ENCODE data around the gene LCN9.

Gene LCN9

GRCh38 chr9:135699440-135699839, 36.3 kb downstream of the LCN9 start, which contains the start of gene SOHLH1:
SOHLH1 (minus strand) TSS chr9:135699481; CDS start chr9:135699467, 14 bp downstream.
- H3K4me3 ChIP-seq (ENCODE audit: low read depth, low read length) = no peak within 1 kb of the TSS
- H3K9me3 ChIP-seq (ENCODE audit: control insufficient read depth, insufficient read depth, low read length) = no peaks in the 10 kb centered on the region
- peaks cover 22% of the 10 kb centered on the region for H3K27me3 ChIP-seq (ENCODE audit: control insufficient read depth, insufficient read depth, low read length)
- no peak within 1 kb of the TSS for H3K9ac ChIP-seq (ENCODE audit: low read depth, low read length)
- H3K36me3 ChIP-seq (ENCODE audit: control insufficient read depth, insufficient read depth, low read length) = no peaks in the 10 kb centered on the region
- no peaks in the 10 kb centered on the region for H3K4me1 ChIP-seq (ENCODE audit: control insufficient read depth, insufficient read depth, low read length)
- H3K27ac ChIP-seq (ENCODE audit: low read depth, low read length) = no peak within 1 kb of the TSS

- no peak overlapping the region for H3K9ac ChIP-seq (ENCODE audit: low read depth, low read length)
- H3K4me3 ChIP-seq (ENCODE audit: low read depth, low read length) = no peak overlapping the region
- no peaks in the 10 kb centered on the region for H3K36me3 ChIP-seq (ENCODE audit: control insufficient read depth, insufficient read depth, low read length)
- H3K4me1 ChIP-seq (ENCODE audit: control insufficient read depth, insufficient read depth, low read length) = no peaks in the 10 kb centered on the region
- H3K27ac ChIP-seq (ENCODE audit: low read depth, low read length) = no peak overlapping the region
- H3K9me3 ChIP-seq (ENCODE audit: control insufficient read depth, insufficient read depth, low read length) = no peaks in the 10 kb centered on the region
- peaks cover 22% of the 10 kb centered on the region for H3K27me3 ChIP-seq (ENCODE audit: control insufficient read depth, insufficient read depth, low read length)
These were observed 37.4 kb downstream of the LCN9 start for GRCh38 chr9:135700525-135700924.

GRCh38 chr9:135701067-135701958, 38.2 kb downstream of the LCN9 start:
- Histone ChIP-seq H3K27me3 (ENCODE audit: control insufficient read depth, insufficient read depth, low read length) (peaks cover 22% of the 10 kb centered on the region), H3K4me1 (ENCODE audit: control insufficient read depth, insufficient read depth, low read length) (no peaks in the 10 kb centered on the region), H3K36me3 (ENCODE audit: control insufficient read depth, insufficient read depth, low read length) (no peaks in the 10 kb centered on the region), H3K27ac (ENCODE audit: low read depth, low read length) (no peak overlapping the region), H3K4me3 (ENCODE audit: low read depth, low read length) (peak overlapping the region; percentile 51; the same call in 1 of the 2 replicates), H3K9me3 (ENCODE audit: control insufficient read depth, insufficient read depth, low read length) (no peaks in the 10 kb centered on the region), H3K9ac (ENCODE audit: low read depth, low read length) (no peak overlapping the region)

GRCh38 chr9:135701959-135702721, 39.0 kb downstream of the LCN9 start, which contains the start of gene KCNT1:
KCNT1 (plus strand) TSS chr9:135702185; CDS start chr9:135702259, 74 bp downstream.
- Histone ChIP-seq H3K27ac (ENCODE audit: low read depth, low read length) (no peak within 1 kb of the TSS), H3K9me3 (ENCODE audit: control insufficient read depth, insufficient read depth, low read length) (no peaks in the 10 kb centered on the region), H3K4me3 (ENCODE audit: low read depth, low read length) (peak within 1 kb of the TSS; percentile 51; the same call in 1 of the 2 replicates), H3K27me3 (ENCODE audit: control insufficient read depth, insufficient read depth, low read length) (peaks cover 22% of the 10 kb centered on the region), H3K9ac (ENCODE audit: low read depth, low read length) (no peak within 1 kb of the TSS), H3K36me3 (ENCODE audit: control insufficient read depth, insufficient read depth, low read length) (no peaks in the 10 kb centered on the region), H3K4me1 (ENCODE audit: control insufficient read depth, insufficient read depth, low read length) (no peaks in the 10 kb centered on the region)

GRCh38 chr9:135703726-135704125, 40.6 kb downstream of the LCN9 start:
- H3K36me3 ChIP-seq (ENCODE audit: control insufficient read depth, insufficient read depth, low read length) = no peaks in the 10 kb centered on the region
- no peak overlapping the region for H3K4me3 ChIP-seq (ENCODE audit: low read depth, low read length)
- peaks cover 22% of the 10 kb centered on the region for H3K27me3 ChIP-seq (ENCODE audit: control insufficient read depth, insufficient read depth, low read length)
- H3K4me1 ChIP-seq (ENCODE audit: control insufficient read depth, insufficient read depth, low read length) = no peaks in the 10 kb centered on the region
- no peak overlapping the region for H3K9ac ChIP-seq (ENCODE audit: low read depth, low read length)
- H3K27ac ChIP-seq (ENCODE audit: low read depth, low read length) = no peak overlapping the region
- no peaks in the 10 kb centered on the region for H3K9me3 ChIP-seq (ENCODE audit: control insufficient read depth, insufficient read depth, low read length)

GRCh38 chr9:135704483-135704882, 41.4 kb downstream of the LCN9 start:
- H3K4me1 ChIP-seq (ENCODE audit: control insufficient read depth, insufficient read depth, low read length) = no peaks in the 10 kb centered on the region
- peaks cover 22% of the 10 kb centered on the region for H3K27me3 ChIP-seq (ENCODE audit: control insufficient read depth, insufficient read depth, low read length)
- no peak overlapping the region for H3K9ac ChIP-seq (ENCODE audit: low read depth, low read length)
- no peak overlapping the region for H3K4me3 ChIP-seq (ENCODE audit: low read depth, low read length)
- no peaks in the 10 kb centered on the region for H3K36me3 ChIP-seq (ENCODE audit: control insufficient read depth, insufficient read depth, low read length)
- no peaks in the 10 kb centered on the region for H3K9me3 ChIP-seq (ENCODE audit: control insufficient read depth, insufficient read depth, low read length)
- no peak overlapping the region for H3K27ac ChIP-seq (ENCODE audit: low read depth, low read length)

GRCh38 chr9:135705376-135705775, 42.3 kb downstream of the LCN9 start:
- Histone ChIP-seq H3K9ac (ENCODE audit: low read depth, low read length) (no peak overlapping the region), H3K9me3 (ENCODE audit: control insufficient read depth, insufficient read depth, low read length) (no peaks in the 10 kb centered on the region), H3K36me3 (ENCODE audit: control insufficient read depth, insufficient read depth, low read length) (no peaks in the 10 kb centered on the region), H3K4me3 (ENCODE audit: low read depth, low read length) (no peak overlapping the region), H3K4me1 (ENCODE audit: control insufficient read depth, insufficient read depth, low read length) (no peaks in the 10 kb centered on the region), H3K27ac (ENCODE audit: low read depth, low read length) (no peak overlapping the region), H3K27me3 (ENCODE audit: control insufficient read depth, insufficient read depth, low read length) (peaks cover 22% of the 10 kb centered on the region)

GRCh38 chr9:135706288-135706687, 43.2 kb downstream of the LCN9 start:
- Histone ChIP-seq H3K27ac (ENCODE audit: low read depth, low read length) (no peak overlapping the region), H3K4me1 (ENCODE audit: control insufficient read depth, insufficient read depth, low read length) (no peaks in the 10 kb centered on the region), H3K36me3 (ENCODE audit: control insufficient read depth, insufficient read depth, low read length) (no peaks in the 10 kb centered on the region), H3K27me3 (ENCODE audit: control insufficient read depth, insufficient read depth, low read length) (peaks cover 15% of the 10 kb centered on the region), H3K9me3 (ENCODE audit: control insufficient read depth, insufficient read depth, low read length) (no peaks in the 10 kb centered on the region), H3K4me3 (ENCODE audit: low read depth, low read length) (no peak overlapping the region), H3K9ac (ENCODE audit: low read depth, low read length) (no peak overlapping the region)

GRCh38 chr9:135707252-135708138, 44.4 kb downstream of the LCN9 start:
- no peak overlapping the region for H3K27ac ChIP-seq (ENCODE audit: low read depth, low read length)
- H3K4me3 ChIP-seq (ENCODE audit: low read depth, low read length) = no peak overlapping the region
- no peaks in the 10 kb centered on the region for H3K4me1 ChIP-seq (ENCODE audit: control insufficient read depth, insufficient read depth, low read length)
- no peaks in the 10 kb centered on the region for H3K9me3 ChIP-seq (ENCODE audit: control insufficient read depth, insufficient read depth, low read length)
- H3K27me3 ChIP-seq (ENCODE audit: control insufficient read depth, insufficient read depth, low read length) = peaks cover 9% of the 10 kb centered on the region
- no peak overlapping the region for H3K9ac ChIP-seq (ENCODE audit: low read depth, low read length)
- H3K36me3 ChIP-seq (ENCODE audit: control insufficient read depth, insufficient read depth, low read length) = no peaks in the 10 kb centered on the region

- no peak overlapping the region for H3K4me3 ChIP-seq (ENCODE audit: low read depth, low read length)
- H3K9me3 ChIP-seq (ENCODE audit: control insufficient read depth, insufficient read depth, low read length) = no peaks in the 10 kb centered on the region
- H3K4me1 ChIP-seq (ENCODE audit: control insufficient read depth, insufficient read depth, low read length) = no peaks in the 10 kb centered on the region
- H3K27ac ChIP-seq (ENCODE audit: low read depth, low read length) = no peak overlapping the region
- H3K9ac ChIP-seq (ENCODE audit: low read depth, low read length) = no peak overlapping the region
- no peaks in the 10 kb centered on the region for H3K36me3 ChIP-seq (ENCODE audit: control insufficient read depth, insufficient read depth, low read length)
- peaks cover 3% of the 10 kb centered on the region for H3K27me3 ChIP-seq (ENCODE audit: control insufficient read depth, insufficient read depth, low read length)
These were observed 45.1 kb downstream of the LCN9 start for GRCh38 chr9:135708164-135708563.

Data from HUES48 (cell line).